Heart left ventricle (tissue), 16 donors: Measurements from ENCODE around the gene PCGF3. TPM values are rescaled to one million over a fixed set of nuclear protein-coding genes. Genes with fewer than 3 reads are reported as not detected.

Source experiments
- ATAC-seq, 4 donors: fragments of 200-7000 bp; cut with Tn5 transposase; one replicate each; pipeline ENCODE4 v1.9.1; 2020 to 2022; ENCODE audit warnings: moderate library complexity in 4 of 4, mild to moderate bottlenecking in 3 of 4, moderate number of reproducible peaks in 1 of 4
- DNase-seq, 5 donors: peaks; one replicate each; pipeline ENCODE4 v3.0.0-alpha.2; 2020
- H3K27ac ChIP-seq, 12 donors: fragments of 200-600 bp; sonication (generic) in 4 of 12; one replicate each; pipeline versions ENCODE4 v1.5.0 to v1.8.0; 2016 to 2022; ENCODE audit warnings: mild to moderate bottlenecking in 2 of 12
- H3K27me3 ChIP-seq, 9 donors: fragments of 200-600 bp; sonication (generic) in 2 of 9; one replicate each; pipeline versions ENCODE4 v1.5.1 to v1.8.0; 2016 to 2022; ENCODE audit warnings: mild to moderate bottlenecking in 3 of 9
- H3K36me3 ChIP-seq, 9 donors: fragments of 200-600 bp; sonication (generic) in 2 of 9; one replicate each; pipeline versions ENCODE4 v1.5.0 to v1.8.0; 2018 to 2022; ENCODE audit warnings: mild to moderate bottlenecking in 2 of 9
- H3K4me1 ChIP-seq, 12 donors: fragments of 200-600 bp; sonication (generic) in 4 of 12; one replicate each; pipeline versions ENCODE4 v1.5.0 to v1.8.0; 2016 to 2022; ENCODE audit warnings: mild to moderate bottlenecking in 3 of 12
- H3K4me3 ChIP-seq, 12 donors: fragments of 200-600 bp; sonication (generic) in 4 of 12; one replicate each; pipeline versions ENCODE4 v1.5.0 to v1.8.0; 2017 to 2022; ENCODE audit warnings: mild to moderate bottlenecking in 9 of 12, moderate library complexity in 4 of 12
- H3K9me3 ChIP-seq, 12 donors: fragments of 200-600 bp; sonication (generic) in 4 of 12; one replicate each; pipeline versions ENCODE4 v1.5.0 to v1.8.0; 2016 to 2022; ENCODE audit warnings: mild to moderate bottlenecking in 1 of 12
- POLR2A ChIP-seq, 2 donors: fragments of 450-650 bp; IDR thresholded peaks; one replicate each; pipeline ENCODE4 v1.6.1; 2017; ENCODE audit warnings: antibody characterized with exemption in 2 of 2, mild to moderate bottlenecking in 2 of 2, moderate library complexity in 2 of 2
- WGBS, 4 donors: extraction: QIAGEN DNeasy Blood & Tissue Kit in 2 of 4; methylation state at CpG; one replicate each; pipeline versions ENCODE4 v1.1.5 to v1.1.7; 2013 to 2018; 5-methylcytosine and 5-hydroxymethylcytosine counted together
- intact Hi-C, 10 donors: fragments of 100-400 bp; cut with DNase I; formaldehyde crosslinking; loops; one replicate each; pipeline versions ENCODE4 v1.11.1 to v1.14.2; 2022
- polyA plus RNA-seq, 2 donors: library from polyadenylated mRNA; stranded (reverse); fragments of 200-250 nt; gene quantifications; one replicate each; pipeline ENCODE4 v1.2.3, GENCODE V29; 2013
- total RNA-seq, 9 donors: library from RNA; depleted of rRNA in 2 of 9; stranded (reverse); fragments of >200 nt in 2 of 9; fragmentation: NEBNext Ultra II Directional in 3 of 9; extraction: Animal tissue kit (Norgen Biotek cat#: 25700) in 3 of 9; gene quantifications; one replicate each; pipeline versions ENCODE4 v1.1.0 to v1.2.4, GENCODE V29; 2016 to 2023
- TF ChIP-seq, protein P1 (sequence below), 12 donors: fragments of 200-600 bp; sonication (generic) in 4 of 12; IDR thresholded peaks; one replicate each; pipeline versions ENCODE4 v1.5.0 to v1.8.0; 2018 to 2022; ENCODE audit warnings: antibody characterized with exemption in 12 of 12, mild to moderate bottlenecking in 5 of 12
- donor health status: ischemic (EF 13 %, LVEDD 7.1; RV severe dilation, severe dysfunction).
- donor health status: healthy with polysubstance abuse.
- donor health status: DM: no; HTN: yes; CAD: no.
- donor health status: DM: no; HTN: no; CAD: no.
- donor health status: ischemic (EF 25% LVEDD 6.9; RV normal size, moderate dysfunction).
- donor health status: ischemic (EF 25% LVEDD 5.7; RV mildly dilated, moderate dysfunction).
- donor health status: healthy.
- donor health status: DM: yes; HTN: yes; CAD: no.
- donor health status: ischemic (EF 35%, LVEDD 5.7; RV mildly dilated, moderate dysfunction).
- donor health status: nonischemic (EF 11% LVEDD 7.7; RV severe dilation, severe dysfunction).
- donor health status: DM: yes; HTN: yes; CAD: no.
- donor health status: PGD.
- donor health status: ischemic (EF 29% LVEDD 5.4; RV normal size, mild dysfunction).
- donor health status: nonischemic (EF 23%, LVEDD 6.1; RV moderate dilation, normal function).

Gene PCGF3
- total and polyA plus RNA-seq, 11 donors: 16.2 to 45.7 (median 22.5) TPM

DNA sequence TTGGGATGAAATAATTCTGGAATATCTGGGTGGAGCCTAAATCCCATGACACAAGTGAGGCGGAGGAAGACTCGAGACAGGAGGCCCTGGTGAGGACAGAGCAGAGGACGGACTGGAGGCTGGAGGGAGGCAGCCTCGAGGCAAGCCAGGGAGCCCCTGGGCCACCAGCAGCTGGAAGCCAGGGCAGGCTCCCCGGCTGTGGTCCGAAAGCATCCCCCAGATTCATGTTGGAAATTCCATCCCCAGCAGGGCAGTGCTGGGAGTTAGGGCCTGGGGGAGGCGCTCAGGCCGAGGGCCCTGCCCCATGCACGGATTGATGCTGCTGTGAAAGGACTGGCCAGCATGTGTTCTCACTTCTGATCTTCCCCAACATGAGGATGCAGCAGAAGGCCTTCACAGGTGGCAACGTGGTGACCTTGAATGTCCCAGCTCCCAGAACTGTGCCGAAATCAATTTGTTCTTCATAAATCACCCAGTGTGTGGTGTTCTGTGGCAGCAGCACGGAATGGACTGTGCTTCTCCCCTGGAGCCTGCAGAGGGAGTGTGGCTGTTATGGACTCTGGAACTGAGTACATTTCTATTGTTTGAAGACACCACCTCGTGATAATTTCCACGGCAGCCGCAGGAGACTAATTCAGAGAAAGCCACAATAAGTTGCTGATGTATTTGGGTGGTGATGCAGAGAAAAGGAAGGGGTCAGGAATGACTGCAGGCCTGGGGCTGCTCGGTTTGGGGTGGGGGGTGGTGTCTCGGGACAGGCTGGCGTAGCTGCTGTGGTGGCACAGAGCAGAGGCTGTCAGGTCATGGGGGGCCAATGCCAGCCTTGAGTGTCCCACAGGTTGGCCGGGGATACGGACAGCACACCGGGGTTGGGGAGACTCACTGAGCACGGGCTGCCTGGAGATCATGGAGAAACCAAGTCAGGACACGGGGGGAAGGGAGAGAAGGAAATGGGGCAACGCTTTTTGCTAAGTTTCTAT, 56.9 kb downstream of the PCGF3 start:
- Histone ChIP-seq H3K27me3 (no peaks in the 10 kb centered on the region), H3K27ac (no peak overlapping the region), H3K4me1 (peaks cover 0 to 7% (median 0%) of the 10 kb centered on the region in 12 donors), H3K9me3 (no peaks in the 10 kb centered on the region), H3K4me3 (no peak overlapping the region), H3K36me3 (peaks cover 0 to 77% (median 62%) of the 10 kb centered on the region in 9 donors)
- DNase-seq: peak in 3 of 5 donors; percentile 6 to 53 (median 10)
- intact Hi-C loops: no loop called here
- ATAC-seq: peak in 1 of 4 donors; percentile 6
- TF ChIP-seq POLR2A (IDR thresholded peaks at IDR 0.05): no peak
- TF ChIP-seq, protein P1, sequence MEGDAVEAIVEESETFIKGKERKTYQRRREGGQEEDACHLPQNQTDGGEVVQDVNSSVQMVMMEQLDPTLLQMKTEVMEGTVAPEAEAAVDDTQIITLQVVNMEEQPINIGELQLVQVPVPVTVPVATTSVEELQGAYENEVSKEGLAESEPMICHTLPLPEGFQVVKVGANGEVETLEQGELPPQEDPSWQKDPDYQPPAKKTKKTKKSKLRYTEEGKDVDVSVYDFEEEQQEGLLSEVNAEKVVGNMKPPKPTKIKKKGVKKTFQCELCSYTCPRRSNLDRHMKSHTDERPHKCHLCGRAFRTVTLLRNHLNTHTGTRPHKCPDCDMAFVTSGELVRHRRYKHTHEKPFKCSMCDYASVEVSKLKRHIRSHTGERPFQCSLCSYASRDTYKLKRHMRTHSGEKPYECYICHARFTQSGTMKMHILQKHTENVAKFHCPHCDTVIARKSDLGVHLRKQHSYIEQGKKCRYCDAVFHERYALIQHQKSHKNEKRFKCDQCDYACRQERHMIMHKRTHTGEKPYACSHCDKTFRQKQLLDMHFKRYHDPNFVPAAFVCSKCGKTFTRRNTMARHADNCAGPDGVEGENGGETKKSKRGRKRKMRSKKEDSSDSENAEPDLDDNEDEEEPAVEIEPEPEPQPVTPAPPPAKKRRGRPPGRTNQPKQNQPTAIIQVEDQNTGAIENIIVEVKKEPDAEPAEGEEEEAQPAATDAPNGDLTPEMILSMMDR (IDR thresholded peaks at IDR 0.05): no peak
- 88 to 91% (median 90%) methylated on average over 24 of the region's 24 CpGs for WGBS, 4 donors

DNA sequence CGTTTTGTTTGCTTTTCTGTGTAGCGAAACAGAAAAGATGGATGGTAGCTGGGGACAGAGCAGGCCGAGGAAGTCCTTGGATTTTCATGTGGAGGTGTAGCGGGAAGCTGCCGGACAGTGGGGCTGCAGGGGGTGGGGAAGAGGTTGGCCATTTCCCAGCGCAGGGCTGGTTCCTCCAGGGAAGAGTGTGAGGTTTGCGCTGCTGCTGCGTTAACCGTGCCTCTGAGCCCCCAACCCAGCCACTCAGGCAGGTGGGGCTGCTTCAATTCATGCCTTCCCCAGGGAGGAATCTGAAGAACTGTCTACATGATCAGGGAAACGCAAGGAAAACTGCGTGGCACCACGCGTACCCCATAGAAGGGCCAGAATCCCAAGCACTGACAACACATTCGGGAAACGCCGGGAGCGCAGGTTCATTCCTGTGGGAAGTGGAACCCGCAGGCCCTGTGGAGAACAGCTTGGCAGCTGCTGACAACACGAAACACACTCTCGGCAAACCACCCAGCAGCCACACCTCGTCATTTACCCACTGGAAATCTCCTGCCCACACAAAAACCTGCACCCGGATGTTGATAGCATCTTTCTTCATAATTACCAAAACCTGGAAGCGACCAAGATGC, 57.7 kb downstream of the PCGF3 start:
- no peak for TF ChIP-seq POLR2A (IDR thresholded peaks at IDR 0.05)
- TF ChIP-seq, protein P1 (IDR thresholded peaks at IDR 0.05): no peak
- intact Hi-C loops: no loop called here
- DNase-seq: peak in 2 of 5 donors; percentile 8 to 18
- H3K27ac ChIP-seq: no peak overlapping the region
- peaks cover 0 to 7% (median 0%) of the 10 kb centered on the region in 12 donors for H3K4me1 ChIP-seq
- no peaks in the 10 kb centered on the region for H3K9me3 ChIP-seq
- ATAC-seq: peak in 1 of 4 donors; percentile 1
- WGBS, 4 donors: 90 to 94% (median 93%) methylated on average over 23 of the region's 23 CpGs
- H3K27me3 ChIP-seq: no peaks in the 10 kb centered on the region
- no peak overlapping the region for H3K4me3 ChIP-seq
- H3K36me3 ChIP-seq: peaks cover 0 to 80% (median 70%) of the 10 kb centered on the region in 9 donors

DNA sequence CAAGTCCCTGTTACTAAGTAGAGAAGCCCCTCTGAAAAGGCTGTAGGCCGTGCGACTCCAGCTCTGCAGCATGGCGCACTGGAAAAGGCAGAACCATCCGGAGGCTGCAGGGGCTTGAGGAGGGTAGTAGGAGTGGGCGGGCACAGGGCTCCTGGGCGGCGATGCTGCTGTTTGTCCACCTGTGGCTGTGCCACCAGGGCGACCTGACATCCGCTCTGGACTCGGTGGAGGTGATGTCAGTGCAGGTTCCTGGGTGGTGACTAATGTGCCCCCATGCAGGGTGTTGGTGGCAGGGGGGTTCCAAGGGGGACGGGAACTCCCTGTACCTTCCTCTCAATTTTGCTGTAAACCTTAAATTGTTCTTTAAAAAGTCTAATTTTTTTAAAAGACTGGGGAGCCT, 58.3 kb downstream of the PCGF3 start:
- DNase-seq: peak in 2 of 5 donors; percentile 19 to 51
- Histone ChIP-seq H3K27me3 (no peaks in the 10 kb centered on the region), H3K4me1 (peaks cover 0 to 10% (median 0%) of the 10 kb centered on the region in 12 donors), H3K4me3 (no peak overlapping the region), H3K9me3 (no peaks in the 10 kb centered on the region), H3K36me3 (peaks cover 0 to 86% (median 76%) of the 10 kb centered on the region in 9 donors), H3K27ac (no peak overlapping the region)
- 88 to 94% (median 92%) methylated on average over 11 of the region's 11 CpGs for WGBS, 4 donors
- intact Hi-C loops: no loop called here
- peak; percentile 8 to 18 (median 12) for ATAC-seq
- TF ChIP-seq, protein P1 (IDR thresholded peaks at IDR 0.05): no peak
- TF ChIP-seq POLR2A (IDR thresholded peaks at IDR 0.05): no peak
